Globus pallidus (tissue), 1 donor: ENCODE data around the gene CMTM8.
"Not testable (repeated sequence)": the region's sequence is repeated elsewhere in the genome, so short reads cannot be mapped to it uniquely, and the experiment has no call there.

Experiments used
- DNase-seq: peaks from one replicate; pipeline ENCODE4 v3.0.0-alpha.2; 2015; ENCODE audit warnings: low spot score

The CMTM8 gene

GRCh38 chr3:32238453-32239306 lies at the start of gene CMTM8:
Gene CMTM8 (plus strand): TSS chr3:32238680. CDS start chr3:32238973, 293 bp downstream.
- no peak for DNase-seq

GRCh38 chr3:32189693-32190092 lies 48.8 kb upstream of the CMTM8 start:
- DNase-seq, result no peak

GRCh38 chr3:32190556-32190955 lies 47.9 kb upstream of the CMTM8 start:
- not testable (repeated sequence) for DNase-seq

GRCh38 chr3:32193101-32193500 lies 45.4 kb upstream of the CMTM8 start:
- no peak for DNase-seq

DNA sequence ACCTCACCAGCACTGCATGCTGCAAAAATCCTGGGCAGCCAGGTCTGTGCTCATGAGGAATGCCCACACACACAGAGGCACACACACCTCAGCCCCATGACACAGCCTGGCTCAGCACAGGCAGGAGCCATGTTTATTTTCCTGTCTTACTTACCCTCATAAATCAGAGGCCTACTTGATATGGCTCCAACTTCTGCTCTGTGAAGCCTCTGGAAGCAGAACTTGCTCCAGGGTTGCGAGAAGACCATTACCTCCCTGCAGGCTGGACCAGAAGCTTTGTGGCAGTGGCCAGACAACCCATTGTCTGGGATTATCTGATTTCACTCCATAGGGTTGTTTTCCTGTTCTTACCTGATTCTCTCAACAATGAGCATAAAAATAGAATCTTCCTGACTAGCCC lies 43.8 kb upstream of the CMTM8 start:
- no peak for DNase-seq

- no peak for DNase-seq
These were observed 42.4 kb upstream of the CMTM8 start for GRCh38 chr3:32195995-32196540.

DNA sequence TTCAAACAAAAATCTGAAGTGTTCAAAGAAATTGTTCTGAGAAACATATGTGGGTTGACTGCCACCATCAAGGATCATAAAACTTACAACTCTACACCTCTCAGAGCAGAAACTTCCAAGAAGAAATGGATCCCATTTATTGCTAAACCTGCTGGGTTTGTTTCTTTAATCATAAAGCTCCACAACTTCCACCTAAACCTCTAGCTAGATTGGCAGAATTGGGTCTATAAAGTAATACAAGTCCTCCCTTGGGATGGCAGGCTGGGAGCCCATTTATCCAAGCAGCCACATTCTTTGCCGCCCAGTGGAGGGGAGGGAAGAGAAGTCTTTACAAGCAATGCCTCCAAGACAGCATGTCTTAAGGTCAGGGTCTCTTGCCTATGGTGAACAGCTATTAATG lies 40.5 kb upstream of the CMTM8 start:
- no peak for DNase-seq

DNA sequence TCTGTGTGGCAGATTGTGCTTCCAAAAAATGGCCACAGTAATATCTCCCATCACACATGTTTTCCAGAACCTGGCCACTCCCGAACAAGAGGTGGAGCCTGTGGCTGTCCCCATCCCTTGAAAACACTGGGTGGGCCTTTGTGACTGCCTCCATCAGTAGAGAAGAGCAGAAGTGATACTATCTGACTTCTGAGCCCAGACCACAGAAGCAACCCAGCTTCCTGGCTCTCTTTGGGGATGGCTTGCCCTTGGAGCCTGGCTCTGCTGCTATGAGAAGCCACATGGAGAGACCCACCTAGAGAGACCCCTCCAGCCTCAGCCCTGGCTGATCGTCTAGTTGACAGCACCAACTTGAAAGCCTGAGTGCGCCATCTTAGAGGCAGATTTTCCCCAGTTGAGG lies 39.8 kb upstream of the CMTM8 start:
- DNase-seq, result no peak

DNA sequence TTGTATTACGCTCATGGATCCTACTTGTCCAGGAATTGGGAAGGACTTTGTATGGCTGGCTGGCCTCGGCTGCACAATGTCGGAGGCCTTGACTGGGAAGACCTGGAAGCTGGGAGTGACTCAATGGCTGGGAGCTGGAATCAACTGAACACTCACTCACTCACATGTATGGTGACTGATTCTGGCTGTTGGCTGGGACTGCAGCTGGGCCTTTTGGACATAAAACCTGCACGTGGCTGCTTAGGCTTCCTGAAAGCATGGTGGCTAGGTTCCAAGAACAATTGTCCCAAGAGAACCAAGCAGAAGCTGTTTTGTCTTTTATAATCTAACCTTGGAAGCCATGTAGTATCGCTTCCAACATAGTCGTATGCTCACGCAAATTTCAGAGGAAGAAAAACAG lies 38.0 kb upstream of the CMTM8 start:
- DNase-seq, result no peak

GRCh38 chr3:32200992-32201758 lies 37.3 kb upstream of the CMTM8 start:
- DNase-seq, result no peak

DNA sequence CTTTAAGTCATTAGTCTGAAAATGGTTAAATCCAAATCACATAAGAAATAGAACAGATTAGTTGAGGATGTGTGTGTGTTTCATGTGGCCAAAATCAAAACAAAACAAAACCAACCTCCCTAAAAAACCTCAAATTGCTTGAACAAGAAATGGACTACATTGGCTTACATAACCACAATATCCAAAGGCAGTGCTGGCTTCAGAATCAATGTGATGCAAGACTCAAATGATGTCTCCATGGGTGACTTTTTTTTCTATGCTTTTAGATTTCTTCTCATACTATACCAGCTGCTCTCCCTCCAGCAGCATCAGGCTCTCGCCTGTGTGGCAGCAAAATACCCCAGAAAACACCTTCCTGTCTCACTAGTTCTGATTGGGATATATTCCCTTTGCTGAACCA lies 36.0 kb upstream of the CMTM8 start:
- no peak for DNase-seq

DNA sequence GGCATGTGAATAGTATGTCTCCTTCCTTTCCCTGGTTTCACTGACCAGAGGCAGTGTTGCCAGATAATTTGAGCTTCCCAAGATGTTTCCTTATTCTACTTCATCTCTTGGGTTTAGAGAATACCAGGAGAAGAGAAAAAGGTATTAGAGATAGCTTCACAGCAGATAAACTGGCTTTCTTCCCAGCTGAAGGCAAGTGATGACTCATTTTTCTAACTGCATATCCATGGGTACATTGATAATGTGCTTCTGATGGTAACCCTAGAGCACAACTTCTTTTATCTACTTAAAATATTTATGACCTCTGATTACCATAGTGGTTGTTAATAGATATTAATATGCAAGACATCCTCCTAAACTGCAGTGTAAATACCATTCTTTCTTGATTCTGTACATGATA lies 34.6 kb upstream of the CMTM8 start:
- no peak for DNase-seq

GRCh38 chr3:32208447-32208846 lies 30.0 kb upstream of the CMTM8 start:
- no peak for DNase-seq

DNA sequence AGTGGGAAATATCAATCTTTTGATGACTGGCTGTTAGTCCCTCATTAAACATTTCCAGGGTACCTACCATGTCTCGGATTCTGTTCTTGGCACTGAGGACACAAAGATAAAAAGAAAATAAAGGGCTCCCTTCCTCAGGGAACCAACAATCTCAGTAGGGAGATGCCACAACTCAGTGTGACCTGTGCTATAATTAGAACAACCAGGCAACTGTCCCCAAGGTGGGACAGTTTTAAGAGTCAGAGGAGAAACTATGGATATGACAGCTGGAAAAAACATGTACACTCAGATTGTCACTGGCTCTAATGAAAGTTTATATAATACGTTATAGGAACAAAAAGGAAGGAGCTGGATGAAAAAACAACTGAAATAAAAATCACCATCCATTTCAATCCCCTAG lies 23.3 kb upstream of the CMTM8 start:
- no peak for DNase-seq

GRCh38 chr3:32216172-32216783 lies 22.2 kb upstream of the CMTM8 start:
- no peak for DNase-seq

DNA sequence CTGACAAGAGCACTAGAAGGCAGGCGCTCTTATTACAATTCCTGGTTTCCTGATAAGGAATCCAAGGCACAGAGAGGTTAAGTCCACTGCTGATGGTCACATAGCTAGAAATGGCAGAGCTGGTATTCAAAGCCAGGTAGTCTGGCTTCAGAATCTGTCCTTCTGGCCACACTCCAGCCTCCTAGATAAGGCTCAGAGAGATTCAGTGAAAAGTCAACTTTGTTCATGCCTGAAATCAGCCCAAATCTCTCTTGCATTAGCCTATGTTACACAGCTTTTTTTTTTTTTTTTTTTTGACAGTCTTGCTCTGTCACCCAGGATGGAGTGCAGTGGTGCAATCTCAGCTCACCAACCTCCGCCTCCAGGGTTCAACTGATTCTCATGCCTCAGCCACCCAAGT lies 21.1 kb upstream of the CMTM8 start:
- no peak for DNase-seq

- no peak for DNase-seq
These were observed 18.9 kb upstream of the CMTM8 start for GRCh38 chr3:32219537-32219936.

- DNase-seq, result no peak
These were observed 18.5 kb upstream of the CMTM8 start for GRCh38 chr3:32220006-32220405.

- no peak for DNase-seq
These were observed 15.5 kb upstream of the CMTM8 start for GRCh38 chr3:32222950-32223349.

DNA sequence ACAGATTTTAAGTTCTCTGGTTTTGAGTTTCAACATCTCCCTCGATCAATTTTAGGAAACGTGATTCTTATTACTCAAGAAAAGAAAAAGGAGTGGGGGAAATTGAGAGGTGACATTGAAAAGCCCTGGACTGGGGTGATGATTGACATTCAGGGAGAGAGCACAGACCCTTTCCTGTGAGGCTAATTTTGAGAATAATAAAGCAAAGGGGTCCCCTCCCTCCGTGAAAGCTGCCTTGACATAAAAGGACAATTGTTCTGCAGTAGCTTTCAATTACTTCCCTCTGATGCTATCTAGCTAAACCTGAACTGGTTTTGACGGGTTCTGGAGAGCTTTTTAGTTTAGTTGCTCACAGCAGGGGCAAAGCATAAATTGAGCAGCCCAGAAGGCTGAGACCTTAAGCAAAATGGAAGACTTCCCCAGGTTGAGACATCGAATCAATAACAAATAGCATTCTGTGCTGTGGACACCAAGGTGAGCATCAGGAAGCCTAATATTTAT lies 14.4 kb upstream of the CMTM8 start:
- no peak for DNase-seq

DNA sequence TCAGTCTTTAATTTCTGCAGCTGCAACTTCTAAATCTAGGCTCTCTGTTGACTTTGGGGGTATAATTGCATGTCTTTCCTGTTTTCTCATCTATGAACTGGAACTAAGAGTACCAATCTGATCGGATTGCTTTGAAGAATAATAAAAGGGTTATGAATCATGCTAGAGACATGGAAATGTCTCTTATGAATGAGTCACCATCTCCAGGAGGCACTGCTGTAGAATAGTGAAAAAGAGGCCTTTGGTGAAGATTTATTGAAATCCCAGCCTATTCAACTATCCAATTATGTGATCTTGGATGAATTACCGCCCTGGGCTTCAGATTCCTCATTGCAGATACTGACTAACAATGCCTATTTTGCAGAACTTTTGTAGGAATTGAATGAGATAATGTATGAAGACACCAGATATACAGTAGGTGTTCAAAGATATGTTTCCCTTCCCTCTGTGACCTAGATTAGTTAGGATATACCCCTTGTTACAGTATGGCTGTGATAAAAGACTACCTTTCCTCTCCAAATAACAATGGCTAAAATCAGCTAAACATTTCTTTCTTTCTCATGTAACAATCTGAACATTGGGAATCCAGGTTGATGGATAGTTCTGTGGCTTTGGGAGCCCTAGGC lies 11.5 kb upstream of the CMTM8 start:
- no peak for DNase-seq

DNA sequence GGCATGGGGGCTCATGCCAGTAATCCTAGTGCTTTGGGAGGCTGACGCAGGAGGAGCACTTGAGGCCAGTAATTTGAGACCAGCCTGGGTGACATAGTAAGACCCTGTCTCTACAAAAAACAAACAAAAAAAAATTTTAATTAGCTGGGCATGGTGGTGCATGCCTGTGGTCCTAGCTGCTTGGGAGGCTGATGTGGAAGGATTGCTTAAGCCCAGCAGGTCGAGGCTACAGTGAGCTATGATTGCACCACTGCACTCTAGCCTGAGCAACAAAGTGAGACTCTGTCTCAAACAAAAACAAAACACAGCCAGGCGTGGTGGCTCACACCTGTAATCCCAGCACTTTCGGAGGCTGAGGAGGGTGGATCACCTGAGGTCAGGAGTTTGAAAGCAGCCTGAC lies 9.7 kb upstream of the CMTM8 start:
- not testable (repeated sequence) for DNase-seq
